Esophagus muscularis mucosa (tissue), 4 donors: ENCODE data around the gene CIDEB. TPM values are rescaled to one million over a fixed set of nuclear protein-coding genes. Genes with fewer than 3 reads are reported as not detected.

Experiments
- DNase-seq: peaks from one replicate; pipeline ENCODE4 v3.0.0-alpha.2; 2017; ENCODE audit errors: extremely low spot score
- H3K27ac ChIP-seq, 4 donors: fragments of 200-600 bp; sonication (generic); replicated peaks in 1 of 4; 1 replicate in 3 of 4; 2 replicates in 1 of 4; pipeline ENCODE4 v1.5.1; 2016 to 2019; ENCODE audit warnings: mild to moderate bottlenecking in 1 of 4
- H3K27me3 ChIP-seq, 4 donors: fragments of 200-600 bp; sonication (generic); one replicate each; pipeline versions ENCODE4 v1.5.1 to v1.6.0; 2016 to 2019
- H3K36me3 ChIP-seq, 4 donors: fragments of 200-600 bp; sonication (generic); one replicate each; pipeline ENCODE4 v1.5.1; 2016 to 2019
- H3K4me1 ChIP-seq, 4 donors: fragments of 200-600 bp; sonication (generic); one replicate each; pipeline ENCODE4 v1.5.1; 2016 to 2019
- H3K4me3 ChIP-seq, 4 donors: fragments of 200-600 bp; sonication (generic); 1 replicate in 2 of 4; 2 replicates in 2 of 4; pipeline ENCODE4 v1.5.1; 2016 to 2019; ENCODE audit warnings: mild to moderate bottlenecking in 4 of 4, moderate library complexity in 1 of 4
- H3K9me3 ChIP-seq, 4 donors: fragments of 200-600 bp; sonication (generic); 1 replicate in 3 of 4; 2 replicates in 1 of 4; pipeline ENCODE4 v1.5.1; 2016 to 2019
- CTCF ChIP-seq, 3 experiments: fragments of 200-600 bp in 2 of 3; fragments of 450-650 bp in 1 of 3; sonication (generic) in 2 of 3; IDR thresholded peaks; one replicate each; pipeline ENCODE4 v1.5.1; 2017 to 2019; ENCODE audit warnings: antibody characterized with exemption in 3 of 3, mild to moderate bottlenecking in 2 of 3, moderate library complexity in 1 of 3
- EP300 ChIP-seq: sonication (generic); formaldehyde crosslinking; IDR thresholded peaks from one replicate; pipeline ENCODE4 v1.6.1; 2017; ENCODE audit warnings: antibody characterized with exemption
- POLR2A ChIP-seq: fragments of 450-650 bp; IDR thresholded peaks from one replicate; pipeline ENCODE4 v1.6.1; 2017; ENCODE audit warnings: antibody characterized with exemption, moderate library complexity, mild to moderate bottlenecking, low read depth
- POLR2AphosphoS5 ChIP-seq, 2 donors: sonication (generic); formaldehyde crosslinking; IDR thresholded peaks; one replicate each; pipeline ENCODE4 v1.6.1; 2017; ENCODE audit warnings: antibody characterized with exemption in 2 of 2
- WGBS: methylation state at CpG from one replicate; pipeline ENCODE4 v1.1.5; 2018; 5-methylcytosine and 5-hydroxymethylcytosine counted together
- intact Hi-C: fragments of 100-400 bp; cut with DNase I; formaldehyde crosslinking; loops from one replicate; pipeline ENCODE4 v1.15.1; 2023
- total RNA-seq, 4 donors: library from RNA; depleted of rRNA; stranded (reverse); fragments of >200 nt; gene quantifications; one replicate each; pipeline versions ENCODE4 v1.1.0 to v1.2.1, GENCODE V29; 2016

CIDEB gene
- total RNA-seq, 4 donors from 2014 or later = 6.6 to 12.5 (median 8.1) TPM

DNA sequence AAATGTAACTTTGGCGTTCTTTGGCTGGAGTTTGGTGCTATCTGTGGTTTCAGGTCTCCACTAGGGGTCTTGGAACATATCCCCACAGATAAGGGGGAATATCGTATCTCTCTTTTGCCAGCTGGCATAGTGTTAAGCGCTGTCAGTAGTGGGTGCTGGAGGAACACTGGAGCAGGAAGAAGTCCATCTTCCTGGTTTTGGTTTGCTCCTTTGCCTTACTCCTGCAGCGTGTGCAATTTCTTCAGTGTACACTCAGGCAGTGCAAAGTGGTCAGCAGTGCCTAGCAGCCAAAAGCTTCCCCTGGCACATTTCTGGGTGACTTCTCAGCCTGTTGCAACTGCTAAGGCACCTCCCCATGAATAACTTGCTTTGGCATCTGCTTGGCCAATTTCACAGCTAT is 43.7 kb upstream of the CIDEB start:
- Histone ChIP-seq H3K36me3 (no peaks in the 10 kb centered on the region), H3K9me3 (no peaks in the 10 kb centered on the region), H3K4me3 (no peak overlapping the region), H3K4me1 (peaks cover 0 to 24% (median 21%) of the 10 kb centered on the region in 4 donors), H3K27me3 (no peaks in the 10 kb centered on the region), H3K27ac (no peak overlapping the region)
- WGBS = 20% methylated on average over 4 of the region's 4 CpGs
- TF ChIP-seq POLR2AphosphoS5 (IDR thresholded peaks at IDR 0.05) (no peak), CTCF (IDR thresholded peaks at IDR 0.05) (no peak), EP300 (no peak), POLR2A (no peak)
- intact Hi-C loops = no loop called here
- DNase-seq = no peak

- H3K4me1 ChIP-seq = peaks cover 0 to 23% (median 21%) of the 10 kb centered on the region in 4 donors
- H3K9me3 ChIP-seq = no peaks in the 10 kb centered on the region
- TF ChIP-seq POLR2A = no peak
- no peak for TF ChIP-seq EP300
- TF ChIP-seq POLR2AphosphoS5 (IDR thresholded peaks at IDR 0.05) = no peak
- intact Hi-C loops = no loop called here
- H3K36me3 ChIP-seq = no peaks in the 10 kb centered on the region
- DNase-seq = no peak
- H3K4me3 ChIP-seq = no peak overlapping the region
- peaks cover 0 to 6% (median 0%) of the 10 kb centered on the region in 4 donors for H3K27me3 ChIP-seq
- no peak overlapping the region for H3K27ac ChIP-seq
- WGBS = 75% methylated on average over 5 of the region's 5 CpGs
Observed at GRCh38 chr14:24349742-24350141, 42.0 kb upstream of the CIDEB start.

DNA sequence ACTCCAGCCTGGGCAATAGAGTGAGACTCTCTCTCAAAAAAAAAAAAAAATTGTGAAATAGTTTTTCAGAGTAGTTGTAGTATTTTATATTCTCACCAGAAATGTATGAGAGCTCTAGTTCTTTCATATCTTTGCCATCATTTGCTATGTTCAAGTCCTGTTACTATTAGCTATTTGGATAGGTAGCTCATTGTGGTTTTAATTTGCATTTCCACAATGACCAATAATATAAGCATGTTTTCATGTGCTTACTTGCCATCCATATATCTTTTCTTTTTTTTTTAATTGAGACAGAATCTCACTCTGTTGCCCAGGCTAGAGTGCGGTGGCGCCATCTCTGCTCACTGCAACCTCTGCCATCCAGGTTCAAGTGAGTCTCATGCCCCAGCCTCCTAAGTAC is 40.4 kb upstream of the CIDEB start:
- no peak for DNase-seq
- Histone ChIP-seq H3K4me3 (no peak overlapping the region), H3K27ac (no peak overlapping the region), H3K9me3 (no peaks in the 10 kb centered on the region), H3K27me3 (peaks cover 0 to 6% (median 0%) of the 10 kb centered on the region in 4 donors), H3K36me3 (no peaks in the 10 kb centered on the region), H3K4me1 (peaks cover 0 to 11% (median 11%) of the 10 kb centered on the region in 4 donors)
- TF ChIP-seq POLR2A (no peak), POLR2AphosphoS5 (IDR thresholded peaks at IDR 0.05) (no peak), EP300 (no peak), CTCF (IDR thresholded peaks at IDR 0.05) (no peak)
- intact Hi-C loops = no loop called here
- 96% methylated on average over 2 of the region's 2 CpGs for WGBS

DNA sequence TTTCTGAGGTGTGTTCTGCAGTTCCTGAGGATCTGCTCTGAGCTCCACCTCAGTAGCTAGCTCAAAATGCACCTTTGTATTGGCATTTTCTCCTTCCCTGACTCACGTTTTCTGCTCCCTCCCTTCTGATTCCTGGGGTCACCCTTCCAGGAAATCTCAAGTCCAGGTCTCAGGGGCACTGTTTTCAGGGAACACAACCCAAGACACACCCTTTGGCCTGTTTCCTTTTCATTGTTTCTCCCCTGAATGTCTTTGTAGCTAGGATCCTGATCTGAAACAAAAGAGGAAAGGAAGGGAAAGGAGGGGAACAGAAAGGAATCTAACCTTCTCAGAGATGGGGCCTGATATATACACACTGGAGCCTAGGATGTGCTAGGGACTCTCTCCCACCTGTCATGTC is 39.4 kb upstream of the CIDEB start:
- peaks cover 0 to 9% (median 9%) of the 10 kb centered on the region in 4 donors for H3K4me1 ChIP-seq
- H3K9me3 ChIP-seq = no peaks in the 10 kb centered on the region
- no peak overlapping the region for H3K4me3 ChIP-seq
- intact Hi-C loops = no loop called here
- TF ChIP-seq POLR2A (no peak), EP300 (no peak), CTCF (IDR thresholded peaks at IDR 0.05) (no peak), POLR2AphosphoS5 (IDR thresholded peaks at IDR 0.05) (no peak)
- peaks cover 0 to 6% (median 0%) of the 10 kb centered on the region in 4 donors for H3K27me3 ChIP-seq
- 67% methylated on average over 1 of the region's 1 CpG for WGBS
- no peaks in the 10 kb centered on the region for H3K36me3 ChIP-seq
- no peak for DNase-seq
- H3K27ac ChIP-seq = no peak overlapping the region

DNA sequence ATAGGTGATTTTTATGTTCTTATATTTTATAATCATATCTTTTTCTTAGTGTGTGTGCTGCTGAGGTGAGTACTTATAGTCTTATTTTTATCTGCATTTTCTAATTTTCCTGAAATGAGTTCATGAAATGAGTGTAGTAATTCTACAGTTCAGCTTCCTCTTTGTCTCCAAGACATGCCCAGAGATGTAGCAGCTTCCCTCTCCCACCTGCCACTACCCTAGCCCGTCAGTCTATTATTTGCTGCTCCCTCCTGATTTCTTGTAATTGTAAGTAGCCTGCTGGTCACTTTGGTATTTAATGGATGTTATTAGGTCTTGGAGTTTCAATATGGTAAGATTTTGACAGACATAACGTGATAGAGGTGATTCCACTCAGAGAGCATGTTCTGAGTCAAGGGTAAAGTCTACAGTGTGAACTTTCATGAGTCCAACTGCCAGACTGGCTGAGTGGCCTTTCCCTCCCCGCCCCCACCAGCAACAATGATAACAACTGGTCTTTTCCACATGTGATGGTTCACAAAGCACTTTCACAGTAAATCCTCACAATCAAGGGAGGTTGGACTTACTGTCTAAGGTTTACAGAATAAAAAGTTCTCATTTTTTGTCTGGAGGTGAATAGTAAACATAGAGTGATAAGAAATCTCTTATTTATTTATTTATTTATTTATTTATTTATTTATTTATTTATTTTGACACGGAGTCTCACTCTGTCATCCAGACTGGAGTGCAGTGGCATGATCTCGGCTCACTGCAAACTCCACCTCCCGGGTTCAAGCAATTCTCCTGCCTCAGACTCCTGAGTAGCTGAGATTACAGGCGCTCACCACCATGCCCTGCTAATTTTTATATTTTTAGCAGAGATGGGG is 36.3 kb upstream of the CIDEB start:
- DNase-seq = no peak
- Histone ChIP-seq H3K9me3 (no peaks in the 10 kb centered on the region), H3K27ac (no peak overlapping the region), H3K4me1 (peaks cover 6 to 7% (median 7%) of the 10 kb centered on the region in 4 donors), H3K36me3 (no peaks in the 10 kb centered on the region), H3K27me3 (peaks cover 0 to 16% (median under 1%) of the 10 kb centered on the region in 4 donors), H3K4me3 (no peak overlapping the region)
- TF ChIP-seq CTCF (IDR thresholded peaks at IDR 0.05) (no peak), POLR2A (no peak), EP300 (no peak), POLR2AphosphoS5 (IDR thresholded peaks at IDR 0.05) (no peak)
- 82% methylated on average over 7 of the region's 7 CpGs for WGBS
- intact Hi-C loops = no loop called here
